Prostate gland (tissue), 2 donors: ENCODE results near the gene PRICKLE3.

Source experiments
- POLR2A ChIP-seq: fragments of 450-650 bp; IDR thresholded peaks from one replicate; pipeline ENCODE4 v1.6.1; 2016; ENCODE audit warnings: antibody characterized with exemption, mild to moderate bottlenecking
- TF ChIP-seq, protein P1 (sequence below), 4 experiments: fragments of 200-600 bp in 2 of 4; fragments of 450-650 bp in 2 of 4; sonication (generic) in 2 of 4; IDR thresholded peaks; 1 replicate in 3 of 4; 2 replicates in 1 of 4; pipeline ENCODE4 v1.5.1; 2016 to 2019; ENCODE audit warnings: antibody characterized with exemption in 4 of 4, mild to moderate bottlenecking in 2 of 4, moderate library complexity in 2 of 4

DNA sequence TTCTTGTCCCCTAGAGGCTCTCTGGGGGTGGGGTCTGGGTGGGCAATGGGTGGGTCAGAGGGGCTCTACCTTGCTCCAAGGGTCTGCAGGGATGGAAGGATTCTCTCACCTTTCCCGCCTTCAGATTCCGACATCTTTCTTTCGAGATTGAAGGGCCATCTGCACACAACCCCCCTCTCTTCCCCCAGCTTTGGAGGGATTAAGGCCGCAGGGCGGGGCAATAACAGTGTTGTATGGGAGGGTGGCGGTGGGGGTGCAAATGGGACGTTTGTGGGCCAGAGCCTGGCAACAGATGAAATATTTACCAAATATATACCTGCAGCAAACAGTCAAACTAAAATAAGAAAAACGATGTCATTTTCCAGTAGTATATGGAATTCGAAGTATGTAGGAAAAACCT lies 47.0 kb upstream of the PRICKLE3 start, which contains the start of gene CACNA1F:
- TF ChIP-seq, protein P1, sequence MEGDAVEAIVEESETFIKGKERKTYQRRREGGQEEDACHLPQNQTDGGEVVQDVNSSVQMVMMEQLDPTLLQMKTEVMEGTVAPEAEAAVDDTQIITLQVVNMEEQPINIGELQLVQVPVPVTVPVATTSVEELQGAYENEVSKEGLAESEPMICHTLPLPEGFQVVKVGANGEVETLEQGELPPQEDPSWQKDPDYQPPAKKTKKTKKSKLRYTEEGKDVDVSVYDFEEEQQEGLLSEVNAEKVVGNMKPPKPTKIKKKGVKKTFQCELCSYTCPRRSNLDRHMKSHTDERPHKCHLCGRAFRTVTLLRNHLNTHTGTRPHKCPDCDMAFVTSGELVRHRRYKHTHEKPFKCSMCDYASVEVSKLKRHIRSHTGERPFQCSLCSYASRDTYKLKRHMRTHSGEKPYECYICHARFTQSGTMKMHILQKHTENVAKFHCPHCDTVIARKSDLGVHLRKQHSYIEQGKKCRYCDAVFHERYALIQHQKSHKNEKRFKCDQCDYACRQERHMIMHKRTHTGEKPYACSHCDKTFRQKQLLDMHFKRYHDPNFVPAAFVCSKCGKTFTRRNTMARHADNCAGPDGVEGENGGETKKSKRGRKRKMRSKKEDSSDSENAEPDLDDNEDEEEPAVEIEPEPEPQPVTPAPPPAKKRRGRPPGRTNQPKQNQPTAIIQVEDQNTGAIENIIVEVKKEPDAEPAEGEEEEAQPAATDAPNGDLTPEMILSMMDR (IDR thresholded peaks at IDR 0.05) = no peak
- no peak for TF ChIP-seq POLR2A
